Mesenchymal stem cell (in vitro differentiated cells and primary cell): ENCODE data around the gene NINJ2.
"Not testable (repeated sequence)": the region's sequence is repeated elsewhere in the genome, so short reads cannot be mapped to it uniquely, and the experiment has no call there.

ENCODE experiments used
- DNase-seq: peaks from one replicate; pipeline ENCODE4 v3.0.0-alpha.2; 2013
- H2AFZ ChIP-seq: one replicate; pipeline ENCODE4 v1.6.1; 2013; ENCODE audit warnings: low read depth, mild to moderate bottlenecking, control low read depth, inconsistent platforms, low read length, moderate library complexity
- H2AK5ac ChIP-seq: 2 replicates; pipeline ENCODE4 v1.6.1; 2013; ENCODE audit warnings: low read length, moderate library complexity, mild to moderate bottlenecking, inconsistent platforms; ENCODE audit not compliant: severe bottlenecking
- H2BK120ac ChIP-seq: one replicate; pipeline ENCODE4 v1.6.1; 2013; ENCODE audit warnings: low read depth, mild to moderate bottlenecking, inconsistent platforms, low read length, moderate library complexity
- H2BK12ac ChIP-seq, 2 experiments: one replicate each; pipeline ENCODE4 v1.6.1; 2013; ENCODE audit warnings: inconsistent platforms in 2 of 2, low read length in 2 of 2, mild to moderate bottlenecking in 2 of 2, moderate library complexity in 2 of 2, control low read depth in 1 of 2
- H2BK15ac ChIP-seq: one replicate; pipeline ENCODE4 v1.6.1; 2013; ENCODE audit warnings: mild to moderate bottlenecking, low read depth, inconsistent platforms; ENCODE audit not compliant: poor library complexity, severe bottlenecking
- H2BK5ac ChIP-seq: 2 replicates; pipeline ENCODE4 v1.6.1; 2013; ENCODE audit warnings: low read depth, mild to moderate bottlenecking, low read length, control low read depth, inconsistent platforms; ENCODE audit not compliant: poor library complexity, severe bottlenecking
- H3K14ac ChIP-seq, 2 experiments: one replicate each; pipeline ENCODE4 v1.6.1; 2013; ENCODE audit warnings: inconsistent platforms in 2 of 2, low read length in 2 of 2, control low read depth in 1 of 2, mild to moderate bottlenecking in 1 of 2, moderate library complexity in 1 of 2
- H3K18ac ChIP-seq, 2 experiments: one replicate each; pipeline ENCODE4 v1.6.1; 2013; ENCODE audit warnings: inconsistent platforms in 2 of 2, low read length in 2 of 2, control low read depth in 1 of 2, low read depth in 1 of 2, mild to moderate bottlenecking in 1 of 2
- H3K23ac ChIP-seq, 2 experiments: one replicate each; pipeline ENCODE4 v1.6.1; 2013; ENCODE audit warnings: inconsistent platforms in 2 of 2, low read length in 2 of 2, mild to moderate bottlenecking in 2 of 2, moderate library complexity in 2 of 2, control low read depth in 1 of 2
- H3K27ac ChIP-seq: 2 replicates; pipeline ENCODE4 v1.5.1; 2013; ENCODE audit warnings: mild to moderate bottlenecking, moderate library complexity, low read length, control low read depth, inconsistent platforms; ENCODE audit not compliant: poor library complexity, severe bottlenecking
- H3K27me3 ChIP-seq, 2 experiments: 2 replicates each; pipeline versions ENCODE4 v1.6.1 to v1.7.0; 2013; ENCODE audit warnings: low read length in 2 of 2, mild to moderate bottlenecking in 2 of 2, moderate library complexity in 2 of 2, control low read depth in 1 of 2, inconsistent platforms in 1 of 2; ENCODE audit not compliant: control insufficient read depth in 1 of 2, insufficient read depth in 1 of 2
- H3K36me3 ChIP-seq, 2 experiments: 2 replicates each; pipeline versions ENCODE4 v1.6.1 to v1.7.0; 2013; ENCODE audit warnings: low read length in 2 of 2, control low read depth in 1 of 2, inconsistent platforms in 1 of 2, low read depth in 1 of 2, mild to moderate bottlenecking in 1 of 2; ENCODE audit not compliant: insufficient read depth in 2 of 2, control insufficient read depth in 1 of 2
- H3K4ac ChIP-seq, 2 experiments: one replicate each; pipeline ENCODE4 v1.6.1; 2013; ENCODE audit warnings: inconsistent platforms in 2 of 2, low read length in 2 of 2, mild to moderate bottlenecking in 2 of 2, moderate library complexity in 2 of 2, control low read depth in 1 of 2, low read depth in 1 of 2
- H3K4me1 ChIP-seq: 2 replicates; pipeline ENCODE4 v1.6.1; 2013; ENCODE audit warnings: low read depth, low read length, control low read depth; ENCODE audit not compliant: control insufficient read depth, insufficient read depth
- H3K4me2 ChIP-seq: 2 replicates; pipeline ENCODE4 v1.6.1; 2013; ENCODE audit warnings: low read length, mild to moderate bottlenecking, inconsistent platforms; ENCODE audit not compliant: poor library complexity, severe bottlenecking
- H3K4me3 ChIP-seq, 2 experiments: 2 replicates each; pipeline versions ENCODE4 v1.5.1 to v1.7.0; 2013; ENCODE audit warnings: low read length in 2 of 2, mild to moderate bottlenecking in 2 of 2, control low read depth in 1 of 2, low read depth in 1 of 2; ENCODE audit not compliant: insufficient read depth in 1 of 2
- H3K79me1 ChIP-seq: replicated peaks from 2 replicates; pipeline ENCODE4 v1.6.1; 2013; ENCODE audit warnings: mild to moderate bottlenecking, control low read depth, low read length, inconsistent platforms; ENCODE audit not compliant: poor library complexity, severe bottlenecking
- H3K9ac ChIP-seq: 2 replicates; pipeline ENCODE4 v1.7.0; 2013; ENCODE audit warnings: mild to moderate bottlenecking, low read length, moderate library complexity
- H3K9me3 ChIP-seq: 2 replicates; pipeline ENCODE4 v1.7.0; 2013; ENCODE audit warnings: mild to moderate bottlenecking, low read length; ENCODE audit not compliant: control insufficient read depth
- H4K8ac ChIP-seq: one replicate; pipeline ENCODE4 v1.6.1; 2013; ENCODE audit warnings: inconsistent platforms, mild to moderate bottlenecking, low read length, moderate library complexity
- H4K91ac ChIP-seq: one replicate; pipeline ENCODE4 v1.6.1; 2013; ENCODE audit warnings: mild to moderate bottlenecking, low read length, inconsistent platforms
- WGBS: methylation state at CpG from one replicate; pipeline ENCODE4 v1.1.7; 2013; ENCODE audit warnings: mixed read lengths; 5-methylcytosine and 5-hydroxymethylcytosine counted together

The NINJ2 gene

GRCh38 chr12:704516-705242 is 41.4 kb upstream of the NINJ2 start:
- Histone ChIP-seq H3K4me2 (no peak overlapping the region), H3K79me1 (no peaks in the 10 kb centered on the region), H3K27me3 (peaks cover 0 to 5% of the 10 kb centered on the region in 2 experiments), H3K23ac (no peak overlapping the region), H3K36me3 (no peaks in the 10 kb centered on the region), H2BK120ac (no peak overlapping the region), H2BK15ac (no peak overlapping the region), H3K4me1 (no peaks in the 10 kb centered on the region), H3K9me3 (peaks cover 10% of the 10 kb centered on the region), H3K18ac (no peak overlapping the region), H3K4ac (no peak overlapping the region), H2BK5ac (no peak overlapping the region), H3K4me3 (no peak overlapping the region), H3K9ac (no peak overlapping the region), H2AK5ac (no peak overlapping the region), H3K14ac (no peak overlapping the region), H3K27ac (no peak overlapping the region), H4K8ac (no peak overlapping the region), H2BK12ac (no peak overlapping the region), H4K91ac (no peak overlapping the region), H2AFZ (no peak overlapping the region)
- DNase-seq = no peak
- WGBS = 97% methylated on average over 5 of the region's 5 CpGs

GRCh38 chr12:701896-702539 is 38.8 kb upstream of the NINJ2 start:
- Histone ChIP-seq H3K79me1 (no peaks in the 10 kb centered on the region), H3K27me3 (peaks cover 0 to 5% of the 10 kb centered on the region in 2 experiments), H3K36me3 (no peaks in the 10 kb centered on the region), H3K4me1 (no peaks in the 10 kb centered on the region), H3K23ac (no peak overlapping the region), H3K18ac (no peak overlapping the region), H2BK12ac (no peak overlapping the region), H2AK5ac (no peak overlapping the region), H2BK15ac (no peak overlapping the region), H3K9ac (no peak overlapping the region), H2BK5ac (no peak overlapping the region), H2BK120ac (no peak overlapping the region), H4K8ac (no peak overlapping the region), H3K14ac (no peak overlapping the region), H3K4me2 (no peak overlapping the region), H3K4ac (no peak overlapping the region), H2AFZ (no peak overlapping the region), H4K91ac (no peak overlapping the region), H3K4me3 (no peak overlapping the region), H3K27ac (no peak overlapping the region), H3K9me3 (peaks cover 22% of the 10 kb centered on the region)
- DNase-seq = no peak
- WGBS = 90% methylated on average over 11 of the region's 11 CpGs

DNA sequence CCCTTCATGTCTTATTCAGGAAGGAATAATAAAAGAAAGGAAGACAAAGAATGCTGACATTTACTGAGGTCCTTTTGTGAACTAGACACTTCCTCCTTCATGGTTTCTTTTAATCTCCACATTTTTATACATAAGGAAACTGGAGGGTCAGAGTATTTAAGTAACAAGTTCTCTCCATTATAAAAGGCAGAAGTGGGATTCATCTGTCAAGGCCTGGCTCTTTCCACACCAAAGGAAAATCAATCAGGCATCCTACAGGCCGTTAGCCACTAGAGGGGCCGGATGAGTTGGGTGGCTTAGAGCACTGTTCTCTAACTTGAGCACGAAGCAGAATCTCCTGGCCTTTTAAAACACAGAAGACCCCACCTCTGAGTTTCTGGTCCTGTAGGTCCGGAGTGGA is 36.8 kb upstream of the NINJ2 start:
- Histone ChIP-seq H3K27ac (no peak overlapping the region), H2BK120ac (no peak overlapping the region), H4K91ac (no peak overlapping the region), H3K14ac (no peak overlapping the region), H3K9ac (no peak overlapping the region), H2BK15ac (no peak overlapping the region), H4K8ac (no peak overlapping the region), H3K4ac (no peak overlapping the region), H2BK12ac (no peak overlapping the region), H2BK5ac (no peak overlapping the region), H2AFZ (no peak overlapping the region), H3K23ac (no peak overlapping the region), H3K27me3 (peaks cover 0 to 5% of the 10 kb centered on the region in 2 experiments), H3K18ac (no peak overlapping the region), H2AK5ac (no peak overlapping the region), H3K4me1 (peaks cover 2% of the 10 kb centered on the region), H3K9me3 (peaks cover 29% of the 10 kb centered on the region), H3K79me1 (no peaks in the 10 kb centered on the region), H3K4me2 (no peak overlapping the region), H3K36me3 (peaks cover 0 to 2% of the 10 kb centered on the region in 2 experiments), H3K4me3 (no peak overlapping the region)
- WGBS = 57% methylated on average over 4 of the region's 4 CpGs
- no peak for DNase-seq

- peaks cover 29% of the 10 kb centered on the region for H3K9me3 ChIP-seq
- H4K8ac ChIP-seq, H3K27ac ChIP-seq, H3K18ac ChIP-seq, H2BK15ac ChIP-seq, H3K23ac ChIP-seq, H3K36me3 ChIP-seq, H3K4ac ChIP-seq, DNase-seq, H3K4me3 ChIP-seq, H3K9ac ChIP-seq, H2AFZ ChIP-seq, H2AK5ac ChIP-seq, H2BK120ac ChIP-seq, H3K4me1 ChIP-seq, H4K91ac ChIP-seq, H3K27me3 ChIP-seq, H3K4me2 ChIP-seq, H2BK12ac ChIP-seq, H2BK5ac ChIP-seq, H3K79me1 ChIP-seq, H3K14ac ChIP-seq: not testable (repeated sequence)
- WGBS = 96% methylated on average over 2 of the region's 4 CpGs
These were observed 35.0 kb upstream of the NINJ2 start for GRCh38 chr12:698222-698621.
